MM.1S (cell line): ENCODE data around the gene EIF3L.

ENCODE experiments used
- DNase-seq: peaks from one replicate; pipeline ENCODE4 v3.0.0-alpha.2; 2015
- H2AFZ ChIP-seq: fragments of 300-600 bp; sonication (generic); 2 replicates; pipeline ENCODE4 v1.6.0; 2016; ENCODE audit warnings: antibody characterized with exemption, low read length
- H3F3A ChIP-seq: fragments of 300-600 bp; sonication (generic); 2 replicates; pipeline ENCODE4 v1.6.1; 2016; ENCODE audit warnings: mild to moderate bottlenecking, antibody characterized with exemption, low read length, moderate library complexity, mixed read lengths; ENCODE audit not compliant: insufficient read depth
- H3K27ac ChIP-seq: fragments of 300-600 bp; sonication (generic); 2 replicates; pipeline ENCODE4 v1.5.1; 2016; ENCODE audit warnings: mild to moderate bottlenecking, low read length
- H3K27me3 ChIP-seq: fragments of 300-600 bp; sonication (generic); replicated peaks from 2 replicates; pipeline ENCODE4 v1.6.0; 2016; ENCODE audit warnings: low read length; ENCODE audit not compliant: insufficient read depth
- H3K36me3 ChIP-seq: fragments of 300-600 bp; sonication (generic); replicated peaks from 2 replicates; pipeline ENCODE4 v1.6.1; 2016; ENCODE audit warnings: mild to moderate bottlenecking, low read length, mixed read lengths; ENCODE audit not compliant: insufficient read depth
- H3K4me1 ChIP-seq: fragments of 300-600 bp; sonication (generic); 2 replicates; pipeline ENCODE4 v1.6.1; 2016; ENCODE audit warnings: low read length, mixed read lengths
- H3K4me2 ChIP-seq: fragments of 300-600 bp; sonication (generic); 2 replicates; pipeline ENCODE4 v1.6.0; 2016; ENCODE audit warnings: low read depth, low read length
- H3K4me3 ChIP-seq: fragments of 300-600 bp; sonication (generic); 2 replicates; pipeline ENCODE4 v1.5.1; 2016; ENCODE audit warnings: low read length, mixed read lengths
- H3K79me2 ChIP-seq: fragments of 300-600 bp; sonication (generic); 2 replicates; pipeline ENCODE4 v1.6.1; 2016; ENCODE audit warnings: mixed run types, low read length, mixed read lengths
- H3K9ac ChIP-seq: fragments of 300-600 bp; sonication (generic); 2 replicates; pipeline ENCODE4 v1.6.1; 2016; ENCODE audit warnings: low read length, mixed read lengths
- H3K9me2 ChIP-seq: fragments of 300-600 bp; sonication (generic); replicated peaks from 2 replicates; pipeline ENCODE4 v1.6.1; 2016; ENCODE audit warnings: mild to moderate bottlenecking, low read length, mixed read lengths; ENCODE audit not compliant: insufficient read depth
- H3K9me3 ChIP-seq: fragments of 300-600 bp; sonication (generic); replicated peaks from 2 replicates; pipeline ENCODE4 v1.6.1; 2016; ENCODE audit warnings: mild to moderate bottlenecking, low read length, mixed read lengths; ENCODE audit not compliant: insufficient read depth
- H4K20me1 ChIP-seq: fragments of 300-600 bp; sonication (generic); 2 replicates; pipeline ENCODE4 v1.6.1; 2016; ENCODE audit warnings: mild to moderate bottlenecking, low read length, moderate library complexity, mixed read lengths; ENCODE audit not compliant: insufficient read depth
- EZH2 ChIP-seq: fragments of 300-600 bp; sonication (generic); optimal IDR thresholded peaks from 2 replicates; pipeline ENCODE3; 2017; ENCODE audit warnings: low read depth, mild to moderate bottlenecking, antibody characterized with exemption, low read length, mixed read lengths
- EZH2phosphoT487 ChIP-seq: fragments of 300-600 bp; sonication (generic); IDR thresholded peaks from 2 replicates; pipeline ENCODE4 v1.6.1; 2018; ENCODE audit warnings: antibody characterized with exemption, low read length
- TF ChIP-seq, protein P1 (sequence below): fragments of 300-600 bp; sonication (generic); IDR thresholded peaks from 2 replicates; pipeline ENCODE4 v1.5.1; 2016; ENCODE audit warnings: antibody characterized with exemption, low read length, mixed read lengths

Gene EIF3L

DNA sequence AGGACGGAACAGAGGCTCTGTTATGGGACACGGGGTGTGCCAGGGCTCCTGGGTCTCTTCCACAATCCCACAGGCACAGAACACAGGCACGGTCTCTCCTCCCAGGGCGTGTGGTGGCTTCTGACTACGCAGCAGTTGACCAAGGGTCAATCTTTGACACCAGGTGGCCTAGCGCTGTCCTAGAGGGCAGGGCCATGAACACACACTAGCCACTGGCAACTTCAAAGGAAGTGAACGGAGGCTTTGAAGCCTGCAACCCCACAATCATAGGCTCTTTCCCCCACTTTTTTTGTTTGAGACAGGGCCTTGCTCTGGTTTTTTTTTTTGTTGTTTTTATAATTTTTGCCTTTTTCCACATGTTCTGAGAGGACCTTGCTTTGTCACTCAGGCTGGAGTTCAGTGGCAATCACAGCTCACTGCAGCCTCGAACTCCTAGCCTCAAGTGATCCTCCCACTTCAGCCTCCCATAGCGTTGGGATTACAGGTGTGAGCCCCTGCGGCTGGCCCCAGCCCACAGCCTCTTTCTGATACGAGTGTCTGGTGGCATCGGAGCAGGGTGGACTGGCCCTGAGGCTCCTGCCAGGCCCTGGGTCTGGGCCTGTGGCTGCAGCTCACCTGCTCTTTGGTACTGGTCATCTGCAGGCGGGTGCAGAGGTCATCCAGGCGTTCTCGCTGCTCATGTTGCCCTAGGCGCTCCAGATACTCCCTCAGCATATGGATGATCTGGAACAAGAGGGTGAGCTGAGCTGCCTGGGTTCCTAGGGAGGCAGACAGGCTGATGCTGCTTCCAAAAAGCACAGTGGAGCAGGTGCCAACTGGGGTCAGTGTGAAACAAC is 17.0 kb upstream of the EIF3L start:
- no peak overlapping the region for H3K9ac ChIP-seq
- no peaks in the 10 kb centered on the region for H4K20me1 ChIP-seq
- no peak overlapping the region for H3K4me3 ChIP-seq
- H3F3A ChIP-seq: no peaks in the 10 kb centered on the region
- H3K27ac ChIP-seq: no peak overlapping the region
- no peaks in the 10 kb centered on the region for H3K9me2 ChIP-seq
- no peaks in the 10 kb centered on the region for H3K79me2 ChIP-seq
- TF ChIP-seq, protein P1, sequence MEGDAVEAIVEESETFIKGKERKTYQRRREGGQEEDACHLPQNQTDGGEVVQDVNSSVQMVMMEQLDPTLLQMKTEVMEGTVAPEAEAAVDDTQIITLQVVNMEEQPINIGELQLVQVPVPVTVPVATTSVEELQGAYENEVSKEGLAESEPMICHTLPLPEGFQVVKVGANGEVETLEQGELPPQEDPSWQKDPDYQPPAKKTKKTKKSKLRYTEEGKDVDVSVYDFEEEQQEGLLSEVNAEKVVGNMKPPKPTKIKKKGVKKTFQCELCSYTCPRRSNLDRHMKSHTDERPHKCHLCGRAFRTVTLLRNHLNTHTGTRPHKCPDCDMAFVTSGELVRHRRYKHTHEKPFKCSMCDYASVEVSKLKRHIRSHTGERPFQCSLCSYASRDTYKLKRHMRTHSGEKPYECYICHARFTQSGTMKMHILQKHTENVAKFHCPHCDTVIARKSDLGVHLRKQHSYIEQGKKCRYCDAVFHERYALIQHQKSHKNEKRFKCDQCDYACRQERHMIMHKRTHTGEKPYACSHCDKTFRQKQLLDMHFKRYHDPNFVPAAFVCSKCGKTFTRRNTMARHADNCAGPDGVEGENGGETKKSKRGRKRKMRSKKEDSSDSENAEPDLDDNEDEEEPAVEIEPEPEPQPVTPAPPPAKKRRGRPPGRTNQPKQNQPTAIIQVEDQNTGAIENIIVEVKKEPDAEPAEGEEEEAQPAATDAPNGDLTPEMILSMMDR: no peak
- TF ChIP-seq EZH2 (no peak), EZH2phosphoT487 (no peak)
- H2AFZ ChIP-seq: no peak overlapping the region
- H3K27me3 ChIP-seq: no peaks in the 10 kb centered on the region
- DNase-seq: no peak
- no peaks in the 10 kb centered on the region for H3K4me1 ChIP-seq
- H3K9me3 ChIP-seq: no peaks in the 10 kb centered on the region
- H3K36me3 ChIP-seq: no peaks in the 10 kb centered on the region; the same call in 1 of the 2 replicates
- H3K4me2 ChIP-seq: no peak overlapping the region

DNA sequence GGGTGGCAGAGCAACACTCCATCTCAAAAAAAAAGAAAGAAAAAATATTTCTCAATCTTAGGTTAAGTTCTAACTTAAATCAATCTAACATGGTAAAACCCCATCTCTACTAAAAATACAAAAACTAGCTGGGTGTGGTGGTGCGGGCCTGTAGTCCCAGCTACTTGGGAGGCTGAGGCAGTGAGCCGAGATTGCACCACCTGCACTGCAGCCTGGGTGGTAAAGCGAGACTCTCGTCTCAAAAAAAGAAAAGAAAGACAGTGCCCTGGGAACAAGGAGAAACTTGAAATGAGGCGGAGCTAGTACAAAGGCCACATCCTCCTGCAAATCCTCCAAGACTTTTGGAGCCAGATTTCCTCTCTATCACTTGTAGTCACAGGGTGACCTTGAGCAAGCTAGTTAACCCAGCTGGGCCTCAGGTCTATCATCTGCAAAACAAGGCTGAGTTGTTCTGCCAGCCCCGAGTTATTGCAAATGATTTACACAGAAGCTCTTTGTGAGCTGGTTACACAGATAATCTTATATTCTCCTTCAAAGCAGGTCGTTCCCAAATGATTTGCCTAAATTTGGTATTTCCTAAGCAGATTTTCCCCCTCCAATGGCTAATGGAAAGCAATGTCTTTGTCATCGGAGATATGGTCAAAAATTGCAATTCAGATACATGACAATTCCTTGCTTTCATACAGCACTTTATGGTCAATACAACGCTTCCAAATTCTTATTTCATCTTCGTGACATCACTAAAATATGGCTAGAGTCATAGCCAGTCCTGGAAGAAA is 7.0 kb upstream of the EIF3L start:
- Histone ChIP-seq H3K9me2 (no peaks in the 10 kb centered on the region), H3K36me3 (no peaks in the 10 kb centered on the region), H3K4me3 (no peak overlapping the region), H3K9me3 (no peaks in the 10 kb centered on the region), H3K27me3 (no peaks in the 10 kb centered on the region), H3K27ac (no peak overlapping the region), H3K79me2 (peaks cover 26% of the 10 kb centered on the region), H3K4me2 (peak overlapping the region; percentile 87; the same call in 1 of the 2 replicates), H2AFZ (no peak overlapping the region), H3K9ac (no peak overlapping the region), H3K4me1 (peaks cover 7% of the 10 kb centered on the region), H3F3A (peaks cover 12% of the 10 kb centered on the region; the same call in 1 of the 2 replicates), H4K20me1 (no peaks in the 10 kb centered on the region)
- TF ChIP-seq, protein P1: no peak
- TF ChIP-seq EZH2 (no peak), EZH2phosphoT487 (no peak)
- no peak for DNase-seq

DNA sequence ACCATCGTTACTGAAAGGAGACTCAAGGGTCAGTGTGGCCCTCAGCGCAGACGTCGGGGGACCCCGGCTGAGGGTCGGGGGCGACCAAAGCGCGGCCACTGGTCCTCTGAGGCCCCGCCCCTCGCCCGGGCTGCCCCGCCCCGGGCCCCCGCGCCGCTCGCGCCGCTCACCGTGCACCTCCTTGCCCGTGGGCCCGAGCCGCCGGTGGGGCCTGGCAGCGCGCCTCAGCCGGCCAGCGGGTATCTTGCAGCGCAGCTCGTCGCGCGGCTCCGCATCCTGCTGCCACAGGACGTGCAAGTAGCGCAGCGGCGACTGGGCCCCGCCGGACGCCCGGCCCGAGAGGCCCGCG is 5.5 kb upstream of the EIF3L start:
- Histone ChIP-seq H3K9ac (peak overlapping the region; percentile 58; the same call in 1 of the 2 replicates), H3F3A (peaks cover 12% of the 10 kb centered on the region; the same call in 1 of the 2 replicates), H3K79me2 (peaks cover 30% of the 10 kb centered on the region), H3K4me2 (peak overlapping the region; percentile 87; the same call in 1 of the 2 replicates), H3K36me3 (no peaks in the 10 kb centered on the region), H3K9me3 (no peaks in the 10 kb centered on the region), H3K4me1 (peaks cover 7% of the 10 kb centered on the region), H3K27me3 (no peaks in the 10 kb centered on the region), H4K20me1 (no peaks in the 10 kb centered on the region), H3K9me2 (no peaks in the 10 kb centered on the region), H3K4me3 (peak overlapping the region; percentile 84), H2AFZ (0 out of 2 replicates have a peak overlapping the region, but pooled peaks have one; percentile 13), H3K27ac (peak overlapping the region; percentile 68)
- peak; percentile 46 for DNase-seq
- no peak for TF ChIP-seq EZH2
- no peak for TF ChIP-seq EZH2phosphoT487
- TF ChIP-seq, protein P1: no peak
